NCI-H1436 treated with DMSO at 0.1 percent for 48 hours (cell line): ENCODE data around the gene MPEG1.

Experiments
- DNase-seq: peaks from one replicate; lab custom pipeline; 2025; lab: John Stamatoyannopoulos, UW

MPEG1 gene

DNA sequence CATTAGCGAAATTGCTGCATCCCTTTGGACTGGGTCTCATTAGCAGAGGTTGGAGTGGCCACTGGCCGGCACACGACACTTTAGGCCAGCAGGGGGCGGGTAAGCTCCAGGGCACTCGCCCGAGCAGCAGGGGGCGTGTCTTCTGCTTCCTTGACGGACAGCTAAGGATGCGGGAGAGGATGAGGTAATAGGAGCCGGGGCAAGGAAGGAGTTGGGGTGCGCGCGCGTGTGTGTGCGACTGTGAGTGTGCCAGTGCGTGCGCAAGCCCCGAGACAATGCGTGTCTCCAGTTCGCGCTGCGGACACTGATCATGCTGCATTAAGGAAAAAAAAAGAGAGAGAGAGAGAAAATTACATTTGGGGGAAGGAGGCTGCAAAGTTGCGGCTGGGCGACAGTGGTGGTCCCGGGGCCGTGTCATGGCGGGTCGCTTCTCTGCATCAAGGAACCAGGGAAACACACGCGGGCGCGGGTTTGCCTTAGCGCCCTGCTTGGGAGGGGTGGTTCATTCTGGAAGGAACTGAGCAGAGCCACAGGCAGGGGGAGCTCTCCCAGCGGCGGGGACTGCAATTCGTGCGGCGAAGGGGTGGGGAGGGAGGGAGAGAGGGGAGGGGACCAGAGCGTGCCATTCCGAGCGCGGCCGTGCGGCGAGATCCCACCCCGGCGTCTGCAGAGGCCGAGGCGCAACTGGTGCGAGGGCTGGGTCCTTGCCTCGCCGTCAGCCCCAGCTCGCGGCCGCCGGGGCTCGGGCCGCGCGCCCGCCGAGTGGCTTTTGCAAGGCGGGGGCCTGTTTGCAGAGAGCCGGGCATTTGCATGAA lies 41.0 kb downstream of the MPEG1 start, which contains the start of gene DTX4:
Gene DTX4 (plus strand): TSS at position 625 of the 815 bp plus-strand sequence. CDS start 464 bp downstream, outside the sequence.
- DNase-seq: peak; percentile 40

DNA sequence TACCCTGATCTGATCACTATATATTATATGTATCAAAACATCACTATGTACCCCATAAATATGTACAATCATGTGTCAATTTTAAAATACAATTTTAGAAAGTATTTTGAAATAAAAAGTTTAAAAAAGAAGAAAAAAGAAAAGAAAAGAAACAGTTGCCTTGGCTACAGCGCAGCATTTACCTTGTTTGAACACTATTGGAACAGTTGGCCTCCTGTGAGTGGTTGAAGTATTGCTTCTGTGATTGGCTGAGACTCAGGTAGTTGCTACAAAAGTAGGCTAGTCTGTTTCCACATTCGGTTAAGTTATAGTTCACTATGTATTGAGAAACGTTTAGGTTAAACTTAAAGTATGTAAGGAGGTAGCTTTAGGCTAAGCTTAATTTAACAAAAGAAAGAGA lies 48.7 kb downstream of the MPEG1 start:
- no peak for DNase-seq
